GM18505 (cell line): ENCODE data around the gene XPNPEP3.
"Not testable (repeated sequence)": the region's sequence is repeated elsewhere in the genome, so short reads cannot be mapped to it uniquely, and the experiment has no call there.

Source experiments
- ATAC-seq: cut with Tn5 transposase; IDR thresholded peaks from one replicate; pipeline ENCODE4 v1.9.1; 2021; ENCODE audit not compliant: unreplicated experiment
- POLR2A ChIP-seq: IDR thresholded peaks from 4 replicates; pipeline ENCODE4 v1.6.1; 2011; ENCODE audit warnings: borderline replicate concordance; ENCODE audit not compliant: insufficient read depth, insufficient read length; ENCODE audit errors: extremely low read depth

Gene XPNPEP3

DNA sequence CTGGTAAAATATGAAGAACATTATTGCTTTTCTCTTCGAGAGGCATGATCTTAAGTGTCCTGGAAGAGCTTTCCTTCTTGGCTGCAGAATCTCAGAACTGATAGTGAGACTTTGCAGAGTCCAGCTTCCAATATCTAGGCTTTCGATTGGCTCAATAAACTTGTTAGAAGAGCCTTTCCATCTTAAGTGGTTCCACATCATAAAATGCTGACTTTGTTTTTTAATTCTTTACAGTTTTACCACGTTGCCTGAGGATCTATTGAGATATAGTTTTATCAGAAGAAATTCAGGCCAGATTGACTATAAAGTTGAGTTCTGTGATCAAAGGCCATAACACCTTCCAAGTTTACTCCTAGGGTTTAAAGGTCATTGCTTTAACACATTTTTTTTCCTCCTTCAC lies 20.5 kb downstream of the XPNPEP3 start:
- TF ChIP-seq POLR2A = no peak
- ATAC-seq = no peak

- ATAC-seq = no peak
- TF ChIP-seq POLR2A = no peak
Measured at GRCh38 chr22:40878922-40879321, 22.0 kb downstream of the XPNPEP3 start.

GRCh38 chr22:40889116-40889515 lies 32.2 kb downstream of the XPNPEP3 start:
- no peak for ATAC-seq
- TF ChIP-seq POLR2A = no peak

DNA sequence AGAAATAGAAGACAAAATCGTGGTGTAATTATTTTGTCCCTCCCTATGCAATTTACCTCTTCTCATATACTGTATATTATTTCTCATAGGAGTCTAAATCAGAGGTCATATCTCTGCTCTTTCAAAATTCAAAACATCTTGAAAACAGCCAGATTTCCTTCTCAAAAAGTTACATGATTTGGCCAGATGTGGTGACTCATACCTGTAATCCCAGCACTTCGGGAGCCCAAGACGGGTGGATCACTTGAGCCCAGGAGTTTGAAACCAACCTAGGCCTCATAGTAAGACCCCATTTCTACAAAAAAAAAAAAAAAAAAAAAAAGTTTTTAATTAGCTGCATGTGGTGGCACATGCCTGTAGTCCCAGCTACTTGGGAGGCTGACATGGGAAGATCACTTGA lies 33.9 kb downstream of the XPNPEP3 start:
- no peak for ATAC-seq
- TF ChIP-seq POLR2A = no peak

DNA sequence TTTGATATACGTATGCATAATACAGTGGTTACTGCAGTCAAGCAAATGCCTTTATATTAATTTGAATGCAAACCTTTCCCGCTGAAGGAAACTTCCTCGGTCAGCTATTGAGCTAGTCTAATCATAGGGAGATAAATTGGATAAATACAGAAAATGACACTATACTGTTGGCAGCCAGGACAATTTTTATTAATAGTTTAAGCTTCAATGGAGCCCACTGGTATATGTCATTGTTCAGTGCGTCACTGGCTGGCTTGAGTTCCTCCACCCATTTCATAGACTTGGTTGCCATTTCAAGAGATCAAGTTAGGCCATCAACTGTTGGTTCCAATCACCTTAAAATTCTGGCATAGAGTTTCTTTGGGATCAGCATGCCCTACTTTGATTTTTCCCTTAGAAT lies 37.5 kb downstream of the XPNPEP3 start:
- TF ChIP-seq POLR2A = no peak
- ATAC-seq = no peak

GRCh38 chr22:40898850-40899357 lies 42.0 kb downstream of the XPNPEP3 start:
- no peak for ATAC-seq
- TF ChIP-seq POLR2A = no peak

DNA sequence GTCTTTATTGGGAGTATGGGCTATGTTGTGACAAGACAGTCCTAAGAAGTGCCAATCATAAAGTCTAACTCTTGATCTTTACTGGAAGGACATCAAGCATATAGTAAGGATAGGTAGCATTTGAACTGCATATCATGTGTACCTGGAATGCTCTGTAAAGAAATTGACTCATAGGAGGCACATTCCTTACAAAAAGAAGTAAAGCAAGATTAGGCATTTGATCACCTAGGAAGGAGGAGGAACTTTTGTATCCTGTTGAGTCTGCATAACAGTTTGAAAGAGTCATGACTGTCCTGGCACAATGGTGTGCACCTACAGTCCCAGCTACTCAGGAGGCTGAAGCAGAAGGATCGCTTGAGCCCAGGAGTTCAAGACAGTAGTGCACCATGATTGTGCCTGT lies 47.2 kb downstream of the XPNPEP3 start:
- no peak for TF ChIP-seq POLR2A
- ATAC-seq = no peak

GRCh38 chr22:40908895-40909294 lies 51.9 kb downstream of the XPNPEP3 start:
- no peak for ATAC-seq

DNA sequence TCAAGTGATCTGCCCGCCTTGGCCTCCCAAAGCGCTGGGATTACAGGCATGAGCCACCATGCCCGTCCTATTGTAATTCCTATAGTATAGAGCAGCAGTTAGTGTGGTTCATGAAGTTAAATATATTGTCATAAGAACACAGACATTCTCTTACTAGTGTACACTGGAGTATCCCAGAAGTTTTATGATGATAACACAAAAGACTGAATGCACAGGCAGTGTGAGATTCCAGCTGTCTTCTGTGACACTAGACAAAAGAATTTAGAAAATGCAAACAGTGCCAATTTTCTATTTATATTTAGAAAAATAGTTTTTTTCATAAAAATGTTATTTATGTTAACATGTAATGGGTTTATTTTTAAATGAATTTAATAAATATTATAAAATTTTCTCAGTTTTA lies 54.8 kb downstream of the XPNPEP3 start:
- no peak for ATAC-seq
- no peak for TF ChIP-seq POLR2A

More at GRCh38 chr22:40908895-40909294, 51.9 kb downstream of the XPNPEP3 start:
- no peak for TF ChIP-seq POLR2A

DNA sequence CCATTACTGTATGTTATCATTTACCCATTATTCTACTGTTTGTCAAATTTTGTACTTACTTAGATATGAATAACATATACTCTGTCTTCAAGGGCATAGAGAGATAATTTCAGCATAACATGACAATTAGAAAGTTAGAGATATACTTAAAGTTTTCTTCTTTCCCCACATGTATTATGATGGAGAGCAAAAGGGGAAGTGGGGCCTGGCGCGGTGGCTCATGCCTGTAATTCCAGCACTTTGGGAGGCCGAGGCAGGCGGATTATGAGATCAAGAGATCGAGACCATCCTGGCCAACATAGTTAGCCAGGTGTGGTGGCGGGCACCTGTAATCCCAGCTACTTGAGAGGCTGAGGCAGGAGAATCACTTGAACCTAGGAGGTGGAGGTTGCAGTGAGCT lies 56.0 kb downstream of the XPNPEP3 start:
- ATAC-seq = not testable (repeated sequence)

DNA sequence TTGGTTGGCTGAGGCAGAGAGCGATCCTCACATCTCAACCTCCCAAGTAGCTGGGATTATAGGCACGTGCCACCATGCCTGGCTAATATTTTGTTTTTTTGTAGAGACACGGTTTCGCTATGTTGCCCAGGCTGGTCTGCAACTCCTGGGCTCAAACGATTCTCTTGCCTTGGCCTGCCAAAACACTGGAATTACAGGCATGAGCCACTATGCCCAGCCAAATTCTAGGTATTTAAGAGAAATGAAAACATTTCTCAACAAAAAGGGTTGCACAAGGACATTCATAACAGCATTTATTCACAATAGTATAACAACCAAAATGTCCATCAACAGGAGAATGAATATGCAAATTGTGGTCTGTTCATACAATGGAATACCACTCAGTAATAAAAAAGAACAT lies 62.5 kb downstream of the XPNPEP3 start:
- TF ChIP-seq POLR2A = no peak
- no peak for ATAC-seq

GRCh38 chr22:40920526-40920925 lies 63.6 kb downstream of the XPNPEP3 start:
- TF ChIP-seq POLR2A = no peak
- no peak for ATAC-seq

GRCh38 chr22:40922484-40923303 lies 65.7 kb downstream of the XPNPEP3 start:
- no peak for ATAC-seq
- no peak for TF ChIP-seq POLR2A

- no peak for TF ChIP-seq POLR2A
- ATAC-seq = no peak
Measured at GRCh38 chr22:40928657-40929056, 71.7 kb downstream of the XPNPEP3 start.

GRCh38 chr22:40932396-40932795 lies 75.4 kb downstream of the XPNPEP3 start:
- ATAC-seq = no peak

GRCh38 chr22:40939202-40939601 lies 82.3 kb downstream of the XPNPEP3 start:
- no peak for TF ChIP-seq POLR2A
- ATAC-seq = no peak

More at GRCh38 chr22:40932396-40932795, 75.4 kb downstream of the XPNPEP3 start:
- no peak for TF ChIP-seq POLR2A
